BLaER1 treated with 17β-estradiol and CSF1 and Interleukin-3, amounts not matched to agents 10 nM and 100 nM (cell line): ENCODE data around the gene OTOP3.
A peak's percentile ranks its signal among the peaks of the same experiment; 100 is the strongest.

Experiments
- H3K27ac ChIP-seq, 11 experiments: shearing (Covaris generic); formaldehyde crosslinking; 2 replicates each; pipeline ENCODE4 v1.8.1; 2022
- H3K27me3 ChIP-seq, 11 experiments: shearing (Covaris generic); formaldehyde crosslinking; 2 replicates each; pipeline ENCODE4 v1.8.1; 2022
- H3K36me3 ChIP-seq, 11 experiments: shearing (Covaris generic); formaldehyde crosslinking; 2 replicates each; pipeline ENCODE4 v1.8.1; 2022
- H3K4me1 ChIP-seq, 10 experiments: shearing (Covaris generic); formaldehyde crosslinking; 2 replicates each; pipeline ENCODE4 v1.8.1; 2022
- H3K4me2 ChIP-seq, 11 experiments: shearing (Covaris generic); formaldehyde crosslinking; 2 replicates each; pipeline ENCODE4 v1.8.1; 2022
- H3K4me3 ChIP-seq, 10 experiments: shearing (Covaris generic); formaldehyde crosslinking; 2 replicates each; pipeline ENCODE4 v1.8.1; 2022
- H3K9ac ChIP-seq, 11 experiments: shearing (Covaris generic); formaldehyde crosslinking; 2 replicates each; pipeline ENCODE4 v1.8.1; 2022
- H3K9me3 ChIP-seq, 11 experiments: shearing (Covaris generic); formaldehyde crosslinking; replicated peaks in 1 of 11; 2 replicates each; pipeline ENCODE4 v1.8.1; 2022
- H4K20me1 ChIP-seq, 11 experiments: shearing (Covaris generic); formaldehyde crosslinking; 2 replicates each; pipeline ENCODE4 v1.8.1; 2022
- Cebpa-rat ChIP-seq, 11 experiments: shearing (Covaris generic); IDR thresholded peaks; 2 replicates each; pipeline ENCODE4 v1.8.1; 2022

OTOP3 gene

DNA sequence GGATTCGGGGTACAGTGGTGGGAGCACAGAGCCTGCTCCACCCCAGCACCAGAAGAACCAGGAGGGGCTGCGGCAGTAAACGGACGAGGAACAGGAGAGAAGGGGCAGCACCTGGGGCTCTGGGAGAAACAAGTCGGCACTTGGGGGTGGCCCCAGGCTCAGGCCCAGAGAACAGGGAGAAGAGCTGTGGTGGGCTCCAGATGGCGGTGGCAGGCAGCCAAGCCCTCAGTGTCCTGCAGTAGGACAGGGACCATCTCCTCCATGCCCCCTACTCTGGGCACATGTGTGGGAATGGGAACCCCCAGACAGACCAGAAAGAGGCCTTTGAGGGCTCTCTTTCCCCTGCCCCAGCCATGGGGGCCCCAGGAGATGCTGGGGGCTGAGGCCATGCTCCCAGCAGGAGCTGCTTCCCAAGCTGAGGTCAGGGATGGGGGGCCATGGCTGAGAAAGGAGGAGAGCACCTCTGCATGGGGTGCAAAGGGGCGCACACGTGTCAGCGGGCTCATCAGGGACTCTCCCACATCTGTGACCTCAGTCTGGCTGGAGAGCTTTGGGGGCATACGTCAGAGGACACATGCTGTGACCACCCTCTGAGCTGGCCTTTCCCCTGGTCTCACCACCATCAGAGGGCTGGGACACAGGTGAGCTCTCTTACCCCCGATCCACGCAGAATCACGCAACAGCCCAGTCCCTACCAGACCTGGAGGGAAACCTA is 19.4 kb upstream of the OTOP3 start:
- H3K27ac ChIP-seq: no peak overlapping the region
- H3K9me3 ChIP-seq: peaks cover 0 to 13% (median 6%) of the 10 kb centered on the region in 11 experiments; a peak in 10 of 22 replicates
- no peaks in the 10 kb centered on the region for H3K36me3 ChIP-seq
- no peak overlapping the region for H3K9ac ChIP-seq
- H3K4me1 ChIP-seq: peaks cover 0 to 20% (median 10%) of the 10 kb centered on the region in 10 experiments; a peak in 13 of 20 replicates
- no peak overlapping the region for H3K4me2 ChIP-seq
- peaks cover 0 to 15% (median 0%) of the 10 kb centered on the region in 11 experiments; a peak in 8 of 22 replicates for H4K20me1 ChIP-seq
- no peak overlapping the region for H3K4me3 ChIP-seq
- no peak for TF ChIP-seq Cebpa-rat (IDR thresholded peaks at IDR 0.05)
- peaks cover 18 to 30% (median 25%) of the 10 kb centered on the region in 11 experiments for H3K27me3 ChIP-seq

DNA sequence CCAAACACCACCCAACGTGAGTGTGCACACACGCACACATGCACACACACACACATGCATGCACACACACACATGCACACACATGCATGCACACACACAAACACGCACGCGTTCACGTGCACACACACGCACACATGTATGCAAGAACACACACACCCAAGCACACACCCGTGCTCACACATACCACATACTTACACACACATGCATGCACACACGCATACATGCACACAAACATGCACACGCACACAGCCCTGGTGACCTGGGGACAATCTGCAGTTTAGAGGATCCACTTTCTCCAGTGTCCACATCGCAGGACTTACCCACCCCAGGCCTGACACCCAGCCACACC is 18.9 kb upstream of the OTOP3 start:
- H3K4me3 ChIP-seq: no peak overlapping the region
- H3K9ac ChIP-seq: peak overlapping the region in 1 of 11 experiments; percentile 25; a peak in 1 of 22 replicates
- peaks cover 0 to 13% (median 6%) of the 10 kb centered on the region in 11 experiments; a peak in 10 of 22 replicates for H3K9me3 ChIP-seq
- H3K27ac ChIP-seq: no peak overlapping the region
- peaks cover 0 to 20% (median 4%) of the 10 kb centered on the region in 11 experiments; a peak in 8 of 22 replicates for H4K20me1 ChIP-seq
- H3K36me3 ChIP-seq: no peaks in the 10 kb centered on the region
- TF ChIP-seq Cebpa-rat (IDR thresholded peaks at IDR 0.05): no peak
- peaks cover 23 to 35% (median 30%) of the 10 kb centered on the region in 11 experiments for H3K27me3 ChIP-seq
- peaks cover 0 to 20% (median 10%) of the 10 kb centered on the region in 10 experiments; a peak in 13 of 20 replicates for H3K4me1 ChIP-seq
- H3K4me2 ChIP-seq: peak overlapping the region in 4 of 11 experiments; percentile 43 to 81 (median 74); a peak in 4 of 22 replicates

DNA sequence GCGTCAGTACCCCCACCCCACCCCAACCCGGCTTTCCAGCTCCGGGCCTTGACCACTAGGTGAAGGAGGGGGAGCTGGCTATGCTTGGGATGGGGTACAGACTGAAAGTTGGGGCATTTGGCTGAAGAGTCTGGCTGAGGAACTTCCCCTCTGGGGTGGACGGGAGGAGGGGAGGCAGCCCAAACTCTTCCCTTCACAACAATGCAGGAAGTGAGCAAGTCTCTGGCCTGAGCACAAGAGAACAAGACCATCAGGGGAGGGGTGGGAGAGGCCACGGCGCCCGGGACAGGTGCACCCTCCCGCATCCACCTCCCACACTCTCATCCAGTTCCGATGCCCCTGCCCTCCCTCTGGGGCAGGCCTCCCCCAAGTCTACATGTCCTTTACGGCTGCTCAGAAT is 18.3 kb upstream of the OTOP3 start:
- peak overlapping the region in 3 of 11 experiments; percentile 18 to 48 (median 25); a peak in 3 of 22 replicates for H3K9ac ChIP-seq
- H3K4me2 ChIP-seq: peak overlapping the region in 5 of 11 experiments; percentile 43 to 81 (median 69); a peak in 11 of 22 replicates
- peaks cover 29 to 41% (median 36%) of the 10 kb centered on the region in 11 experiments for H3K27me3 ChIP-seq
- H3K27ac ChIP-seq: peak overlapping the region in 2 of 11 experiments; percentile 14 to 38; a peak in 3 of 22 replicates
- H4K20me1 ChIP-seq: peaks cover 0 to 24% (median 4%) of the 10 kb centered on the region in 11 experiments; a peak in 8 of 22 replicates
- H3K4me3 ChIP-seq: no peak overlapping the region
- H3K9me3 ChIP-seq: peaks cover 0 to 13% (median 6%) of the 10 kb centered on the region in 11 experiments; a peak in 10 of 22 replicates
- TF ChIP-seq Cebpa-rat (IDR thresholded peaks at IDR 0.05): no peak
- peaks cover 0 to 20% (median 10%) of the 10 kb centered on the region in 10 experiments; a peak in 13 of 20 replicates for H3K4me1 ChIP-seq
- no peaks in the 10 kb centered on the region for H3K36me3 ChIP-seq

DNA sequence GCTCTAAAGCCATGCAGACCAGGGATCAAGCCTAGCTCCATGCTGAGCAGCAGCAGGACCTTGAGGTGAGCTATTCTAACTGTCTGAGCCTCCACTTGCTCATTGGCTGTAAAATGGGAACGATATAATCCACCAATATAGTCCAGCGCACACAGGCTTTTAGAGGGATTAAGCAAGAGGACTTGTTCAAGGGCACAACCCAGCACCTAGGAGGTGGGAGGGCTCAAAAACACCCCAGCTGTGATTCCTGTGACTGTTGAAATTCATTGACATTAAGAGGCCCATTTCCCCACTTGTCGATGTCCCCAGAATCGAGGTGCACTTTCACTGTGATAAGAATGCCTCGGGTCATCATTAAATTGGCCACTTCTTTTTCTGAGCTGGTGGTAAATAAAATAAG is 16.8 kb upstream of the OTOP3 start:
- H3K27ac ChIP-seq: no peak overlapping the region
- peaks cover 43 to 56% (median 51%) of the 10 kb centered on the region in 11 experiments for H3K27me3 ChIP-seq
- H3K36me3 ChIP-seq: no peaks in the 10 kb centered on the region
- peaks cover 0 to 29% (median 5%) of the 10 kb centered on the region in 11 experiments; a peak in 9 of 22 replicates for H4K20me1 ChIP-seq
- H3K9me3 ChIP-seq: peaks cover 0 to 5% (median 1%) of the 10 kb centered on the region in 11 experiments; a peak in 10 of 22 replicates
- no peak overlapping the region for H3K9ac ChIP-seq
- TF ChIP-seq Cebpa-rat (IDR thresholded peaks at IDR 0.05): no peak
- H3K4me1 ChIP-seq: peaks cover 0 to 26% (median 13%) of the 10 kb centered on the region in 10 experiments; a peak in 14 of 20 replicates
- H3K4me2 ChIP-seq: no peak overlapping the region; a peak in 1 of 22 replicates
- H3K4me3 ChIP-seq: no peak overlapping the region

DNA sequence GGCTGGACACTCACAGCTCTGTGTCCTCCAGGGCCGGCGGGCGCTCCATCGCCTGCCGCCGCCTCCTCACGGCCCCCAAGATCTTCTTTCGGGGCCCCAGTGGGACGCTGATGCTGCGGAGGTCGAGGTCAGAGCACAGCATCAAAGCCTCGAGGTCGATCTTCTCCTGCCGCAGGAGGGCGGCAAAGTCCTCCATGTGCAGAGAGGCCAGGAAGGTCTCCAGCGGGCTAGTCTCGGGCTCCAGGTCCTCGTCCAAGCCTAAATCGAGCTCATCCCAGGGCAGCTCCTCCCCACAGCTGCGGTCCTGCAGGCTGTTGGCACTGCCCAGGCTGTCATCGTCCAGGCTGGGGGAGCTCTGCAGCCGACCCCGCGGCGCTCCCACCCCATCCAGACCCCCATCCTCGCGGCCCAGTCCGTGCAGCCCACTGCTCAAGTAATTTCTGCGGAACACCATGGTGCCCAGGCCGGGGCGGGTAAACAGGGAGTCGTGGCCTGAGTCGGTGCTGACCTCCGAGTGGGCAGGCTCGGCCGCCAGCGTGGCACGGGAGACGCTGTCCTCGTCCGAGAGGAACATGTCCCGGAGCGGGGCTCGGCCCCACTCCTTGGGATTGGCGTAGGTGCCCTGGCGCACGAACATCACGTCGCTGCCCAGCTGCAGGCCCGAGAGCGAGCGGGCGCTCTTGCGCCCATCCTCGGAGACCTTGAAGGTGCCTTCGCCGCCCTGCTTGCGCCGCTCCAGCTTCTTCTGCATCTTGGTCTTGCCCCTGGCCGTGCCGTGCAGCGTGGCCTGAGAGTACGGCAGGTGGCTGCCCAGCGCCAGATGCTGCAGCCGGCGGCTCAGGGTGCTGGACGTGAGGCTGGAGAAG is 16.0 kb upstream of the OTOP3 start:
- H3K9me3 ChIP-seq: no peaks in the 10 kb centered on the region
- TF ChIP-seq Cebpa-rat (IDR thresholded peaks at IDR 0.05): no peak
- H3K27ac ChIP-seq: no peak overlapping the region
- no peak overlapping the region for H3K9ac ChIP-seq
- H3K27me3 ChIP-seq: peaks cover 51 to 64% (median 58%) of the 10 kb centered on the region in 11 experiments
- H3K4me2 ChIP-seq: peak overlapping the region in 3 of 11 experiments; percentile 2 to 12 (median 9); a peak in 2 of 22 replicates
- H3K36me3 ChIP-seq: no peaks in the 10 kb centered on the region
- H4K20me1 ChIP-seq: peaks cover 0 to 37% (median 6%) of the 10 kb centered on the region in 11 experiments; a peak in 9 of 22 replicates
- H3K4me3 ChIP-seq: no peak overlapping the region
- peaks cover 0 to 33% (median 16%) of the 10 kb centered on the region in 10 experiments; a peak in 14 of 20 replicates for H3K4me1 ChIP-seq

DNA sequence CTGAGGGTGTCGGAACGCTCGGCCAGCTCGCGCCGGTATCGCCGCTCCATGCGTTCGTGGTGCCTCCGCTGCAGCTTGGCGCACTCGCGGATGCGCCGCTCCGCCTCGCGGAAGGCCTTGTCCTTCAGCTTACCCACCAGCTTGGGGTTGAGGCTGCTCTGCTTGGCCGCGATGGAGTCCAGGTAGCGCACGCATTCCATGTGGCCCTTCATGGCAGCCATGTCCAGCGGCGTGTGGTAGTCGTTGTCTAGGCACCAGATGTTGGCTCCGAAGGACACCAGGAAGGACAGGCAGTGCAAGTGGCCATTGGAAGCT is 15.4 kb upstream of the OTOP3 start:
- Histone ChIP-seq H3K9ac (no peak overlapping the region), H3K27me3 (peaks cover 57 to 69% (median 64%) of the 10 kb centered on the region in 11 experiments), H3K4me1 (peaks cover 0 to 31% (median 16%) of the 10 kb centered on the region in 10 experiments; a peak in 13 of 20 replicates), H3K27ac (no peak overlapping the region), H3K36me3 (no peaks in the 10 kb centered on the region), H3K4me3 (no peak overlapping the region), H3K9me3 (no peaks in the 10 kb centered on the region), H4K20me1 (peaks cover 0 to 43% (median 6%) of the 10 kb centered on the region in 11 experiments; a peak in 9 of 22 replicates), H3K4me2 (no peak overlapping the region)
- no peak for TF ChIP-seq Cebpa-rat (IDR thresholded peaks at IDR 0.05)

DNA sequence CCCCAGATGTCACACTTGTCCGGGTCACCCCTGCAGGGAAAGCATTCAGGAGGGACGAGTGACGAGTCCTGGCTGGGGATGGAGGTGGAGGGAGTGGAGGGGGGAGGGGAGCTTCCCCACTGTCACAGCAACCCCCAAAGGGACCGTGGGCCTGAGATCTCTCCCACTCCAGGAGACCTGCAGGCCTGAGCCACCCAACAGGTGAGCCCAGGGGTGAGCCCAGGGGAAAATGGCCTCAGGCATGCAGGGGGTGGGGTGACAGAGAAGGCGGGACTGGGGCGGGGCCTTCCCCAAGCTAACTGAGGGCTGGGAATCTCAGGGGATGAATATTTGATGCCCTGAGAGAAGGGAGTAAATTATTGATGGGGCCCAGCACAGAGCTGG is 15.1 kb upstream of the OTOP3 start:
- Histone ChIP-seq H3K9ac (no peak overlapping the region), H3K4me2 (no peak overlapping the region), H3K4me1 (peaks cover 0 to 31% (median 16%) of the 10 kb centered on the region in 10 experiments; a peak in 13 of 20 replicates), H3K9me3 (no peaks in the 10 kb centered on the region), H3K27ac (no peak overlapping the region), H3K36me3 (no peaks in the 10 kb centered on the region), H3K27me3 (peaks cover 61 to 73% (median 68%) of the 10 kb centered on the region in 11 experiments), H3K4me3 (no peak overlapping the region), H4K20me1 (peaks cover 0 to 43% (median 6%) of the 10 kb centered on the region in 11 experiments; a peak in 9 of 22 replicates)
- TF ChIP-seq Cebpa-rat (IDR thresholded peaks at IDR 0.05): no peak

DNA sequence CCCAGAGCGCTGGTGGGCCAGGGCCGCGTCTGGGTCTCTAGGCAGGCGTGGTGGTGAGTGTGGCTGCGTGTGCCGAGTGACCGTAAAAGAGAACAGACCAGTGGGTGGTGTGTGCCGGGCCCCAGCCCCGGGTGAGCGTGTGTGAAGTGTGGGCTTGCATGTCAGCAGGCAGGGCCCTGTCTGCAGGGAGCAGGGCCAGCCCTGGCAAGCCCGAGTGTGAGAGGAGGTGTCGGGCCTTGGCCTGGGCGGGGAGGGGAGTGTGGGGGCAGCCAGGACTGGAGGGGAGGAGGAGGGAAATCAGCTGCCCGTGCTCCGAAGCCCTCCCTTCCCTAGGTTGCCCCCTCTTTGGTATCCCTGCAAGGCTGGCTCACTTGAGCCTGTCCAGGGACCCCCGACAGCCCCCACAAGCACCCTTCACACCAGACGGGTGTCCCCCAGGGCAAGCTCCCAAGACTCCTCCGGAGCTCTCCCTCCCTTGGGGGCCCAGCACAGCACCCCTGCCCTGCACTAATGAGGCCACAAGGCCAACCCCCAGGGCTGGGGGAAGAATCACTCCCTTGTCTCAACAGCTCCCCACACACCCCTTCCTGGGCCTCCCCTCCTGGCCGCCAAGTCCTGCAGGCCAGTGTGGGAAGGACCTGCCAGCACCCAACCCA is 14.5 kb upstream of the OTOP3 start:
- no peak overlapping the region for H3K27ac ChIP-seq
- H3K9me3 ChIP-seq: no peaks in the 10 kb centered on the region
- peaks cover 66 to 78% (median 73%) of the 10 kb centered on the region in 11 experiments for H3K27me3 ChIP-seq
- H3K4me1 ChIP-seq: peaks cover 0 to 31% (median 16%) of the 10 kb centered on the region in 10 experiments; a peak in 13 of 20 replicates
- no peak overlapping the region for H3K4me2 ChIP-seq
- peaks cover 0 to 43% (median 6%) of the 10 kb centered on the region in 11 experiments; a peak in 9 of 22 replicates for H4K20me1 ChIP-seq
- no peak for TF ChIP-seq Cebpa-rat (IDR thresholded peaks at IDR 0.05)
- no peak overlapping the region for H3K4me3 ChIP-seq
- no peaks in the 10 kb centered on the region for H3K36me3 ChIP-seq
- no peak overlapping the region for H3K9ac ChIP-seq
